Medulla oblongata (tissue), 1 donor: ENCODE results near the gene TBC1D7.

Source experiments
- DNase-seq: peaks from one replicate; pipeline ENCODE4 v3.0.0-alpha.2; 2015; ENCODE audit errors: extremely low spot score

TBC1D7 gene

DNA sequence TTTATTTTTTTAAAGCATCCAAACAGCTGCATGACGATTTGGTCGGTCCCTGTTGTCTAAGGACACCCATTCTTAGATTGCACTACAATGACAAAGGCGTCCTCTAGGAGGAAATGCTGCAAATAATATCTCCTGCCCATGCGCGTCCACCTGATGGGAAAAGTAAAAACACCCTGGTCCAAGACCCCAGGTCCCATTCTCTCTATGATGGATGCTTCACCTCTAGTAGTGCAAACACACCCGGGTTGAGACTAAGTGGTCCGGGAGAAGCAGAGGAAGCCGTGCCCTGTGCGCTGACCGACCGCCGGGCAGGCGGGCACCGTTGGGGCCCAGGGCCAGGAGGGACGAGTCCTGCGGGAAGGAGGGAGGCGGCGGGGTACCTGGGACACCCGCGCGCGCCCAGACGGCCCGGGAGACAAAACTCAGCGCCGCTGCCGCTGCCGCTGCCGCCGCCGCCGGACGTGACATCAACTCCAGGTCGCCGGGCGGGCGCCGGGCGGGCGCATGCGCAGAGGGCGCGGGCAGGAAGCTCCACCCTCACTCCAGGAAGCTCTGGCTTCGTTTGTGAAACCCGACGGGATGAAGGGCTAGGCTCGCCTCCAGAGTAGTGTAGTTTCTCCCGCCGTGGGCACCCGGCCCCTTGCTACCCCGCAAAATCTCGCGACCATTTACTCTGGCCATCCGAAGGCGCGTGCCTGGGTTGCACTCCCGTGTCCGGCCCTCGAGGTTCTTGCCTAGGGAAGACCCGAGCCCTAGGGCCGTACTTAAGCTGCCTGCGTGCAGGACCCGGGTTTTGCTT lies at the start of gene TBC1D7:
Gene TBC1D7 (minus strand): TSS at position 462 of the 799 bp plus-strand sequence. CDS start 1,639 bp downstream, outside the sequence.
- DNase-seq = peak; percentile 93

DNA sequence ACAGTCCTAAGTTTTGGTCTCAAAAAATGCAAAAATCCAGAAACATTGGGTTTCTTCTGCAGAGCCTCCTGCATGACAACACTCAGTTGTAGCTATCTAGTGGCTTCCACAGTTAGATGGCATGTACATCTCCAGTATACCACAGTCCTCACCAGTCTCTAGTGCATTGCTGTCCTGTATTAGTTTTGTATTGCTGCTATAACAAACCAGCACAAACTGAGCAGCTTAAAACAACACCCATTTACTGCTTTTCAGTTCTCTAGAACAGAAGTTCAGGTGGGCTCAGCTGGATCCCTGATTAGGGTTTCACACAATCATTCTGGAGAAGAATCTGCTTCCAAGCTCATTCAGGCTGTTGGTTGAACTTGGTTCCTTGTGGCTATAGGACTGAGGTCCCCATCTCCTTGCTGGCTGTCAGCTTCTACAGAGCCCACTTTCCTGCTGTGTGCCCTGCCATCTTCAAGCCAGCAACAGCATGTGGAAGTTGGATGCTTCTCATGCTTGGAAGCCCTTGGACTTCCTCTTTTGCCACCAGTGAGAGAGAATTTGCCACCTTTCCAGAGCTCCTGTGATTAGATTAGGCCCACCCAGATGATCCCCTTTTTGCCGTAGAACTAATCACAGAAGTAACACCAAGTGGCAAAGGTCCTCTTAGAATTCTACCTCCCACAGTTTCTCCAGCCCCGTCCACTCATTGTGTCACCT lies 48.9 kb upstream of the TBC1D7 start:
- DNase-seq = no peak

DNA sequence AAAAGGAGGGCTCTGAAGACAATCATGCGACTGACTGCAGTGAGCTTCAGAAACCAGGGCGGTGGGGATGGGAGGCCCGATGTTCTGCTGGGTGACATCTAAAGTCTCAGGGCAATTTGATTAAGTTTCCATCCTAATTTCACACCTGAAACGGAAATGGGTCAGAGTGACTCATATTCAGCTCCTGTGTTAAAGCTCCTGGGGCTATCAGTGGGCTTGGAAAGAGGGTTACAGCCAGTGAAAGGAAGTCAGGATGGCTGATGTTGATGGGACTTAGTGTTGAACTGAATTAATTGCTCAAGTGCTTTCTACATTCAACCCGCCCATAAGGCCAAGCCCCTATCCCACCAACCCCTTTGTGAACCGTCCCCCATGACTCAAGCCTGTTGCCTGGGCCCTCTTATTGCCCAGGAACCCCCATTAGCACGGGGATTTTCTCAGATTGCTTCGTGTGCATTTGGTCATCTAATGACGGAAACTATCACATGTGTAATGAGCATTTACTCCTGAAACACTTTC lies 47.1 kb upstream of the TBC1D7 start:
- DNase-seq = no peak

DNA sequence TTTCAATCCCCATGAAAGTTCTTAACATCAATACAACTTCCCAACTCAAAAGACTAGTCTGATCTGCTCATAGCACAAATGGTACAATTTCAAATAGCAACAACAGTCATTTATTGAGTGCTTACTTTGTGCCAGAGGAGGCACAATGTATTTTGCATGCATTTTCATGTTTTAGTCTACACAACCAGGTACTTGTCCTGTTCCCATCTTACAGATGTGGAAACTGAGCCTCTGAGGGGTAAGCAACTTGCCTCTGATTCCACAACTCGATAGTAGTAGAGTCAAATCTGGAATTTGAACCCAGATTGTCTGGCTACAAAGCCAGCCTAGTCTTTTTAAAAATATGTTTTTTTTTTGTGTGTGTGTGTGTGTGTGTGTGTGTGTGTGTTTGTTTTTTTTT lies 45.6 kb upstream of the TBC1D7 start:
- DNase-seq = no peak

DNA sequence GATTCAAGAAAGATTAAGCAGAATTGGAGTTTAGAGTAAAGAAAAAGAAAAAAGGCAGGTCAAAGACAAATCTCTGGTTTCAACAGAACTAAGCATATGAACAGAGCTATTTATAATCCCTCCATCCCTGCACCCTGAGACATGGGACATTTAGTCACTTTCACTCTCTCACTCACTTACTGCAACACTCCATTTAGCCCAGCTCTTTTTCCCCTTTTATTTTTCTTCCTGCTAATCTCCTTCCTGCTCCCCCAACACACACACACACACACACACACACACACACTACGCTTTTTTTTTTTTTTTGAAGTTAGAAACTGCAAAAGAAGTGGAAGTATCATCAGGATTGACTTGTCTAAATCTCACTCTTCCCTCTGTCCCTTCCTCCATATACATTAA lies 45.1 kb upstream of the TBC1D7 start:
- no peak for DNase-seq

DNA sequence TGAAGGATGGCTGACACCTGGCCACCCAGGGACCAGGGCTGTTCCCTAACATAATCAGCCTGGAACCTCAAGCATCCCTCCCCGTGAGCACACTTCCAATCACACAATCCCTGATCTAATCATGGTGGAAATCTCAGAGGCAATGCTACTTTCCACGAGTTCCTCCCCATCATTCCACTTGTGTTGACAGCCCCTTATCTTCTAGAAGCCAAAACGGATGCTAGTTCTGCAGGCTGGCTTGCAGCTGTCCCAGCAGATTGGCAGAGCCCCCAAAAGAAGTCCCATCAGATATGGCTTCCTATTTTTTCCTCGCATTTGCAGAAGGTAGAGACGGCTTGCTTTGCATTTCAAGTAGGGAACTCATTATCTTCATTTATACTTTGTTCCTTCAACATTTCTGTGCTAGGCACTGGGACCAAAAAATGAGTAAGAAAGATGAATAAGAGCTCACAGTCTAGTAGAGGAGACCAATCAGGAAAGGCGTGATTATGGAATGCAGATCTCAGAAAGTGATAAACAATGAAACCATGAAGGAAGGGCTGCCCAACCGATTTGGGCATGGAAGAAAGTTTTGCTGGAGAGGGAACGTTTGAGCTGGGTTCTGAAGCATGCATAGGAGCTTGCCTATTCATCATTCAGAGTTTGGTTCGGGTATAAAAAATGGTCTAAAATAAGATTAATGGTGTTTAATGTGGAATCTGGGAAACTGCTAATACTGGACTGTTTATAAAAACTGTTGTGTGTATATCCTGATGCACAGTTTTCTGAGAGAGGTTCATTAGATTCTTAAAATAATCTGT lies 44.6 kb upstream of the TBC1D7 start:
- DNase-seq = no peak

DNA sequence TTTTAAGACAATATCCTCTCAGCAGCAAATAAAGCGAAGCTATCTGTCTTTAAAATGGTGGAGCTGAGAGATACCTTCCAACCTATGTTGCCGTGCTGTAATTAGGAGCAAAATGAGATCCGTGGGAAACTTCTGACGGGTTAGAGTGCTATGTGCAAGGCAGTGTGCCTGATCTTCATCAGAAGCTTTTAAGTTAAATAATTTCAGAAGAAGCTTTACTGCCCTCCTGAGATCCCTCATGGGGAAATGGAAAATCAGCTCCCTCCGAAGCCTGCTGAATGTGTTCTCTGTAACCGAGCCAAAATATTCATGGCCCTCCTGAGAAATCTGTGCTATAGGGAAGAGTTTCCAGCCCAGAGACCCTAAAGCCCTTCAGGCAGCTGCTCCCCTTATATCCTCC lies 43.7 kb upstream of the TBC1D7 start:
- no peak for DNase-seq

DNA sequence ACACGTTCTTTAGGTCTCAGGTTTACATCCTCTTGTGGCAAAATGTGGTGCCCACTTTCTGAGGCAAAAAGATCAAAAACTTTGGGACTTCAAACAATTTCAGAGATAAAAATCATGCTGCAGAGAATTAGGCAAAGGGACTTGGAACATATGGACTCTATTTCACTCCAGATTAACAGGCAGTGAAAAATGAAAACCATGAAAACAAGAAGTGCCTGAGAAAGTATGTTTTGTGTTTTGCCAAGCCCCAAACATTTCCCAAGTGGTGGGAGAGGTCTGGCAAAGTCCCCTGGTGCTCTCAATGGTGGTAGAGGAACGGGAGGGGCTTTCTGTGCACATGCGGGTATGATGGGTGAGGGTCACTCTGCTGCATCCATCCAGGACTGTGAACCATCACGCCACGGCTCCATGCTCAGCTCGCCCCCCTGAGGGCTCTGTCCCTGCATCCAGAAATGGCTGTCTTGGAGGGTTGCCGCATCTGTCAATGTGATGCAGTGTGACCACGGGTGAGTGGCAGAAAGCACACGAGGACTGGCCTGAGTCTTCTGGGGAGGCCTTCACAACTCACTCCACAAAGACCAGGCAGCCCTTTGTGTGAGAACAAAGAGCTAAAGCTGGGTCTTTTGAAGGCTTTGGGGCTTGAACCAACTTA lies 43.2 kb upstream of the TBC1D7 start:
- DNase-seq = peak; percentile 65

DNA sequence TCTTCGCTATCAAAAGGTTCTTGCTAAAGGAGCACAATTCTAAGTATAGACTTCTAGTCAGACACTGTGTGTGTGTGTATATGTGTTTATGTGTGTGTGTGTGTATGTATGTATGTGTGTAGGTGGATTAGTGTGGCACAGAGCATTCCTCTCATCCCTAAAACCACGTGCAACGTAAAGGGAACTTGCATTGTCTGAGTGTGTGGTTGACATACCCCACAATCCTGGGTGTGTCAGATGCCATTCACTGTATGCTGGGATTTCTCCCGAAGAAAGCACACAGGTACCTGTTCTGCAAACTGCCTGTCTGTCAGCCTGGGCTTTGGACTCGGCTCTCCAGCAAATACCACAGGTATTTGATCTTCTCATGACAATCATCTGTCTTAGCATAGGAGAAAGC lies 42.3 kb upstream of the TBC1D7 start:
- DNase-seq = no peak

DNA sequence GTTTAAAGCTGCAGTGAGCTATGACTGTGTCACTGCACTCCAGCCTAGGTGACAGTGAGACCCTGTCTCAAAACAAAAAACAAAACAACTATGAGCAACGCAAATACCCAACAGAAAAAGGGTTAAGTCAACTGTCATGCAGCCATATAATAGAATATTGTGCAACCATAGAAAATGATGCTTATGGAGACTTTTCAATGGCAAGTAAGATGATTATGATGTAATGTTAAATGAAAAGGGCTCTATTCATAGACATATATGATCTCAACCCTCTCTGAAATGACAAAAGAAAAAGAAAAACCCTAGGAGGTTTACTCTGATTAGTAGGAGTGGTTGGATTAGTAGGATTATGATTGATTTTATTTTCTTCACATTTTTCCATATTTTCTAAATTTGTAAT lies 41.3 kb upstream of the TBC1D7 start:
- no peak for DNase-seq

DNA sequence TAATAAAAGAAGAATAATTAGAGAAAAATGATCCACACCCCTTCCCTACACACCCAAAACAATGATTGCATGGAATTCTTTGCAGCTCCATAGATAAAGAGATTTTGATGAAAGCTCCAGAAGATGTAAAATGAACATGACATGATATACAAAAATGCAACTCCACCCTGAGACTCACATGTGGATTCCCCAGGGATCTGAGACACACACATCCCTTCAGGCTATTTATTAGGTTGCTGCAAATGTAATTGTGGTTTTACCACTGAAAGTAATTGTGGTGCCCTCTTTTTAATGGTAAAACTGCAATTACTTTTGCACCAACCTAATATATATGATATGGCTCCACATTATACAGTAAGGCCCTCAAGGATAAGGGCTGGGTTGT lies 40.4 kb upstream of the TBC1D7 start:
- DNase-seq = no peak

DNA sequence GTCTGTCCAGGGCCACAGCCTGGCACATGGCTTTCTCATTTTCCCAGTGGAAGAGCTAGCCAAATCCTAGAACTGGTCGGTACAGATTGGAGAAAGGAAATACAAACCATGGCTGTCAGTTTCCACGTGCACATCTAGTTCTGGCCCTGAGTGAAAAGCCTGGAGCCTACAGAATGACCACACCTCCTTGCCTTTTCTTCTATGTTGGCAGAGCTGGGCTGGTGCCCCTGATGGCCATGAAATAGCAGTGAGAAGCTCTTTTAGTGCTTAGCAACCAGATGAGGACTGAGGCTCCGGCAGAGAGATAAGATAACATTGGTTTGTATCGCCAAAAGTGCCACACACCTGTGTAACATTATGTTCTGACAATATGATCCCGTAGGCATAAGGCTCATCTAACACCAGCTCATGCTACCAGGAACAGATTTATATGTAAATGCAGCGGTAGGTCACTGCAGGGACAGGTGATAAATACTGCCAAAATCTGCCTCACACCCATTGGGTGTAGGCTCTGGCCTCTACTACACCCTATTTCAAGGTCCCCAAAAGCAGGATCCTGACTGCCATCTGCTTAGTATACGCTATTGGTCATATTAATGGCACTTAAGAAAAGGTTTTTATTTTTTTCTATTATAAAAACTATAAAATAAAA lies 39.9 kb upstream of the TBC1D7 start:
- DNase-seq = no peak

DNA sequence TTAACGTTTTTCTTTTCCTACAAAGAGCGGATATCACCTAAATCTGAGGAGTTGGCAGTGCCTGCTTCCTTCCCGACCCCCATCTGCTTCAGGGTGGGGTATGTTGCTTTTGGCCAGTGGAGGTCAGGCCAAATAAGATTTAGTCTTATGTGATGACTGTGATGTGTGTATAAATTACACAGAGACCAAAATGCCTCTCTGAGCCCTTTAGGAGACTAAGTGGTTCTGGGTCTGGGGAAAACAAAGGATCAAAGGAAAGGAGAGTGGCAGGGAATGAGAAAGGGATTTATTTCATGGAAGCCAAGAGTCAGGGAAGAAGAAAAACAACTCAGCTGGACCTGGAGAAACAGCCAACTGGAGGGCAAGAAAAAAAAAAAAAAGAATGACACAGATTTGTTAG lies 39.1 kb upstream of the TBC1D7 start:
- no peak for DNase-seq

DNA sequence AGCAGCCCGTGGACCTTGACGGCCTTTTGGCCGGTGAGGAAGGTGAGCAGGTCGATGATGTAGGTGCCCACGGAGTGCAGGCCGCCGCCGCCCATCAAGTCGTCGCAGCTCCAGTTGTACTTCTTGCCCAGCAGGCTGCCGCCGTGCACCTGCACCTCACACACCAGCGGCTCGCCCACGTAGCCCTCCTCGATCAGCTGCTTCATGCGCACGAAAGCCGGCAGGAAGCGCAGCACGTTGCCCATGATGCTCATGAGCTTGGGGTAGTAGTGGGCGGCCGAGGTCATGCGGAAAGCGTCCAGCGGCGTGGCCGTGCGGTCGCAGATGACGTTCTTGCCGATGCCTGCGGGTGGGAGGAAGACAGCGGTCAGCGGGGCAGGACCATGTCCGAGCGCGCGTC lies 37.0 kb upstream of the TBC1D7 start:
- no peak for DNase-seq

DNA sequence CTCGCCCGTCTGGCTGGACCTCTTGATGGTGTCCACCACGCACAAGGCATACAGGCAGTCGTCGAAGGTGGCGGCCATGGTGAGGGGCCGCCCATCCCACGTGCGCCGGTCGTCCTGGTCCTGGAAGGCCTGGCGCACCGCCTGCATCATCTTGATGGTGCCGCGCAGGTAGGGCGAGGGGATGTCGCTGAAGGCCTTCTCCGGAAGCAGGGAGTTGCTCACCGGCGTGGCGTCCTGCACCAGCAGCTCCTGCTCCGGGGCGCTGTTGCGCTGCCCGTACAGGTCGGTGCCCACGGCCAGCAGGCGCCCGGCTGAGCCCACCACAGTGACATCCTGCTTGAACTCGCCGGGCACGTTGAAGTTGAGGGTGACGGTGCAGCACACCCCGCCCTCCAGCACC lies 36.5 kb upstream of the TBC1D7 start:
- no peak for DNase-seq

DNA sequence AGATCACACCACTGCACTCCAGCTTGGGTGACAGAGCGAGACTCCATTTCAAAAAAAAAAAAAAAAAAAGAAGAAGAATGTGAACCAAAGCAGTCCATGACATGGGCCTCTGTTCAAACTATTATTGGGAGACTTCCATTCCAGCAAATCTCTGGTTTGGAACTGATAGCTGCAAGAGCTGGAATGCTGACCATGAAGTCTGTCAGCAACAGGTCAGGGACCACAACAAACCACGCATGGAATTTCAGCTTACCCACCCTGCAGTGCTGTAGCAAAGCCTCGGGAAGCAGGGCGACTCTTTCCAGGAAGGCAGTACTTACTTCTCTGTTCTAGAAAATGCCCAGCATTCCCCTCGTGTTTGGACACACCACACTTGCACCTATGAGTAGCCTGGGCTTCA lies 34.1 kb upstream of the TBC1D7 start:
- no peak for DNase-seq

DNA sequence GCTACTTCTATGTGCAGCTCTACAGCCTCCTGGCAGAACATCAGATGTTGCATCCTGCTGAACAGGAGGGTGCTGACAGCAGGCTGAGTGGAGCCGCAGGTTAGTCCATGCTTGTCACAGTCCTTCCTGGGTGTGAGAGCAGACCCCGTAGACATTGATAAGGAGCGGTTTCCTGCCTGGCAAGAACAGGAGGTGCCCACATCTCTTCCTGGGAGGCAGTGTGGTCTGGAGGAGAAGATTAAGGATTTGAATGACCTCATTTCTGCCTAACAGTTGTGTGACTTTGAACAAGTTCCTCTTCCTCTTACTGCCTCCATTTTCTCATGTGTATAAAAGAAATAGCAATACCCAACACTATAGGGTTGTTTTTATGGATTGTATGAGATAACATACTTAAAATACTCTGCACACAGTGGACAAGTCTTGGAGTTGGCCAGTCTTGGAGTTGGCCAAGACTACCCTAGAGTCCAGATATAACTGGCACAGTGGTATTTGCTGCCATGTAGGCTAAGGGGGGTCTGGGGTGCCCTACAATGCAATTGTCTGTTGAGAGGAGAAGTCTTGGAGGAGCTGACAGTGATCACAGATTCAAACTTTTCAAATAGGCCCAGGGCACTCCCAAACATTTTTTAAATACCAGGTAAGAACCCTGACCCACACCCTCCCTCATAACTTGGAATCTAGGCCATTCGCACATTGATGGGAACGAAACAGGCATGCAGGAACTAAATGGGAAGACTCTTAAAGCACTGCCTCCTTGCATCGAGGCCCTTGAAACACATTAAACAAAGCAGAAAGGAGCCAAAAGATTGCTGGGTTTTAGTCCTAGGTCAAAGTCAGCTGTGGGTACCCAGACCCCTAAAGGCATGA lies 32.6 kb upstream of the TBC1D7 start:
- no peak for DNase-seq

DNA sequence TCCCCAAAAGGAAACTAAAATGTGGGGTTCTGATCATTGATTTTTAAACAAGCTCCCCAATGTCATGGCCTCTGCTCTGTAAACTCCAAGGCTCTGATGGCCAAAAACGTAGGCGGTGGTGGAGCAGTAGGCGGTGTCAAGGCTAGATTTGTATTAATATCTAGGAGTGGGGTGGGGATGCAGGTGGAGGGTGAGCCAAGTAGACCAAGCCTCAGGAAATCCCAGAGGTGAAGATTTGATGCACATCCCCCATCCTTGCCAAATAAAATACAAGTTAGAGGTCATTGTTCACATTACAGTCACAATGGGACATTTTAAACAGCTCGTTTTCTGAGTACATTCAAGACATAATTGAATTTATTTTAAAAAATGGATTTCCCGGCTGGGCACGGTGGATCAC lies 30.9 kb upstream of the TBC1D7 start:
- no peak for DNase-seq

DNA sequence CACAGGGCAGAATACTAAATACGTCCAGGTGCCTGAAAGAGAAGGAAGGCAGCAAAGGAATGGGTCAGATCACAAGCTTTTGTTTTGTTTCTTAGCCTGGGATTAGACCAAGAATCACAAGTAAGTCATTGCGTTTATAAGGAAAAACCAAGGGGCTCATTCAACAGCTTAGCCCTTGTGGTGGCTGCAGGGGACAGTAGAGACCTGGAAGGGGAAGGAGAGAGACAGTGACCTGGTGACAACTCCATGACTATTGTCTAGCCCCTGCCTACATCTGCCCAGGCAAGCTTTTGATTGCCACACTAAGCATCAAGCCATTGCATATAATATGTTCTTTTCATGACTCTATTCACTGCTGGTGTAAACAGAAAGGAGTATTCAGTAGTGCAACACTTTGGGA lies 30.2 kb upstream of the TBC1D7 start:
- DNase-seq = peak; percentile 37

DNA sequence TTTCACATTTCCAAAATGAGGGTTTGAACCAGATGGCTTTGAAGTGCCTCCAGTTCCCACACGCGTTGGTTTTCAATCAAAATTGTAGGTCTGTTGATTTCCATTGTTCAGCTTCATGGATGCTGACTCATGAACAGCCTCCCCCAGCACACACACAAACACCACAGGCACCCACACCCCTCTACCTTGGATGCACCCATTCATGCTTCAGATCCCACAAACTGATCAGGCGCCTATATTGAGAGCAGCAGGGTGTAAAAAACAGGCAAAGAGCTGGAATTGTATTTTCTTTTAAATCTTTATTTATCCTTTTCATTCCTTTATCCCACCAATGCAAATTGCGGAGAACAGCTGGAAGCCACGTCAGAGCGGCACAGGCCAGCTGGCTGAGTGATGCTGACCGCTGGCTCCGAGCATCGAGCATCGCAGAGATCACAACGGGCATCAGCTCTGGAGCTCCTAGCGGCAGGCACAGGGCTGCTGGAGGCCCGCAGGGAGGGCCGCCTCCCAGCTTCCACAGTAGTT lies 29.3 kb upstream of the TBC1D7 start:
- peak; percentile 71 for DNase-seq
